GM10266 (cell line): ENCODE data around the gene TMEM131L.

ENCODE experiments used
- DNase-seq: peaks from one replicate; pipeline ENCODE4 v3.0.0; 2012; ENCODE audit errors: extremely low spot score
- TF ChIP-seq, protein P1 (sequence below): IDR thresholded peaks from 2 replicates; pipeline ENCODE4 v1.5.1; 2012; ENCODE audit warnings: mild to moderate bottlenecking, low read depth; ENCODE audit not compliant: control insufficient read depth, insufficient read depth; ENCODE audit errors: missing control alignments

The TMEM131L gene

DNA sequence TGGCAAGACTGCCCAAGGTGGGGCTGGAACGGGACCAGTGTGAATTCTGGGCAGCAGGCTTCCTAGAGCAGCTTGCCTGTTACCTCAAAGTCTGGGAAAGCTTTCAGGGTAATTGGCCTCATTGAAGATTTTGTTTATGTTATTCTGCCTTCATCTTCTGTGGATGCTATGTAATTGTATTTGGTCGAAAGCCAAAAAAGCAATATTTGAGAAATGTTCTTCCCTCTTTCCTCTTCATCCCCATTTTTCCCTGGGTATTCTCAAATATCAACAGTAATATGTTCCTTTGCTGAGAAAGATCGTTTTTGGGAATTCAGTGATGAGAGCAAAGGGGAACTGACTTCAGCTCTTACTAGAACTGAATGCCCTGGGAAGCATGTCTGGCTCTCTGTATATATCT, 12.9 kb downstream of the TMEM131L start:
- no peak for DNase-seq
- TF ChIP-seq, protein P1, sequence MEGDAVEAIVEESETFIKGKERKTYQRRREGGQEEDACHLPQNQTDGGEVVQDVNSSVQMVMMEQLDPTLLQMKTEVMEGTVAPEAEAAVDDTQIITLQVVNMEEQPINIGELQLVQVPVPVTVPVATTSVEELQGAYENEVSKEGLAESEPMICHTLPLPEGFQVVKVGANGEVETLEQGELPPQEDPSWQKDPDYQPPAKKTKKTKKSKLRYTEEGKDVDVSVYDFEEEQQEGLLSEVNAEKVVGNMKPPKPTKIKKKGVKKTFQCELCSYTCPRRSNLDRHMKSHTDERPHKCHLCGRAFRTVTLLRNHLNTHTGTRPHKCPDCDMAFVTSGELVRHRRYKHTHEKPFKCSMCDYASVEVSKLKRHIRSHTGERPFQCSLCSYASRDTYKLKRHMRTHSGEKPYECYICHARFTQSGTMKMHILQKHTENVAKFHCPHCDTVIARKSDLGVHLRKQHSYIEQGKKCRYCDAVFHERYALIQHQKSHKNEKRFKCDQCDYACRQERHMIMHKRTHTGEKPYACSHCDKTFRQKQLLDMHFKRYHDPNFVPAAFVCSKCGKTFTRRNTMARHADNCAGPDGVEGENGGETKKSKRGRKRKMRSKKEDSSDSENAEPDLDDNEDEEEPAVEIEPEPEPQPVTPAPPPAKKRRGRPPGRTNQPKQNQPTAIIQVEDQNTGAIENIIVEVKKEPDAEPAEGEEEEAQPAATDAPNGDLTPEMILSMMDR, result no peak

DNA sequence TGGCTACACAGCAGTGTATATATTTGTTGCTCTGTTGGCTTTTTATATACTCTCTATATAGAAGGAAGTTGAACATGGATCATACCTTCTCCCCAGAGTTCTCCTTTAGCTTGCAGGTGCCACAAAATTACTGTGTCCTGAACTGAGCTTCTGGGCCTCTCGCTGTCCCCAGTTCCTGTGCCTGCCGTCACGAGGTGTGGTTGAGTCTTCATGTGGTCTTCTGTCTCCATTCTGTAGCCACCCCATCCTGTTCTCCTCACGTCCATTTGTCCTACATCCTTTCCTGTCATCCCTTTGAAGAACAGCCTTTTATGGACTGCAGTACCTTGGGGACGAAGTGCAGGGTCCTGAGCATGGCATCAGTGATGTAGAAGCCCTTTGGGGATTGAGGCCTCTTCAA, 14.5 kb downstream of the TMEM131L start:
- TF ChIP-seq, protein P1, result no peak

DNA sequence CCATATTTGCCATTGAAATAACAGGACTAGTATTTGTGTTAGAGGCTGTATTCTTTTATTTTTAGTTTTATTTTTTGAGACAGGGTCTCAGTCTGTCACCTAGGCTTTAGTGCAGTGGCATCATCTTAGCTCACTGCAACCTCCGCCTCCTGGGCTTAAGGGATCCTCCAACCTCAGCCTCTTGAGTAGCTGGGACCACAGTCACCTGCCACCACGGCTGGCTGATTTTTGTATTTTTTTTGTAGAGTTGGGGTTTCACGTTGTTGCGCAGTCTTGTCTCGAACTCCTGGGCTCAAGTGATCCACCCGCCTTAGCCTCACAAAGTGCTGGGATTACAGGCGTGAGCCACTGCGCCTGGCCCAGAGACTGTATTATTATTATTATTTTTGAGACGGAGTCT, 15.3 kb downstream of the TMEM131L start:
- DNase-seq, result no peak
- TF ChIP-seq, protein P1, result no peak

More for the DNA sequence above, 14.5 kb downstream of the TMEM131L start:
- no peak for DNase-seq

DNA sequence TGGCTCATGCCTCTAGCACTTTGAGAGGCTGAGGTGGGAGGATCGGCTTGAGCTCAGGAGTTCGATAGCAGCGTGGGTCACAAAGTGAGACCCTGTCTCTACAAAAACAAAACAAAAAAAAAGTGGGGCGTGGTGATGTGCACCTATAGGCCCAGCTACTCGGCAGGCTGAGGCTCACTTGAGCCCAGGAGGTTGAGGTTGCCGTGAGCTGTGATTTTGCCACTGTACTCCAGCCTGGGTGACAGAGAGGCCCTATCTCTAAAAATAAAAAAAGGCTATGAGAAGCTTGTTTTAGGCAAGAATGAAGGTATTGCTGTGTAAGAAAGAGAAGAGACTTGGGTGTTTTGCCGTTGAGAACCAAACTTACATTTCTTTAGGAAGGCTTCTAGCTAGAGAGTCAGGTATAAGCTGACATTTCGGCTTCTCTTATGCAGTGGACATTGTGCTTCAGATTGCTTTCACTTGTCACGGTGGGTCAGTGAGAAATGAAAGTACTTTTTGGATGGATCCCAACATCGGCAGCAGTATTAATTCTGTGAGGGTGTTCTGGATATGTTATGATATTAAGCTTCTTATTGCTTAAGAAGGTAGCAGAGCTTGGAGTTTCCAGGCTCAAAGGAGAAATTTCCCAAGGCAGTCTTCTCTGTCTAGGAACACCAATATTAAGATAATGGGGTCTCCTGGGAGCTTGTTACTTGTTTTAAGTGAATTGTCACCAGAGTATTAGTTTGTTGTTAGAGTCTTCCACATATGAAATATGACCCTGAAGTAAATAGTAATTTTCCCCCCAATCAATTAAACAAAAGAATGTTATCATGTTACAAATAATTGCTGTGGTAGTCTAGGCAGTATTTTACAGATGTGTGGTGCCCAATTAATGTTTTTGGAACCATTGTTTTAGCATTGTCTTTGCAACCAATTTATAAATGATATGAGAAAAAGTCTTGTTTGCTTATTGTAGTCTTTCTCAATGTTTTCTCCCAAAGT, 17.6 kb downstream of the TMEM131L start:
- DNase-seq, result no peak

DNA sequence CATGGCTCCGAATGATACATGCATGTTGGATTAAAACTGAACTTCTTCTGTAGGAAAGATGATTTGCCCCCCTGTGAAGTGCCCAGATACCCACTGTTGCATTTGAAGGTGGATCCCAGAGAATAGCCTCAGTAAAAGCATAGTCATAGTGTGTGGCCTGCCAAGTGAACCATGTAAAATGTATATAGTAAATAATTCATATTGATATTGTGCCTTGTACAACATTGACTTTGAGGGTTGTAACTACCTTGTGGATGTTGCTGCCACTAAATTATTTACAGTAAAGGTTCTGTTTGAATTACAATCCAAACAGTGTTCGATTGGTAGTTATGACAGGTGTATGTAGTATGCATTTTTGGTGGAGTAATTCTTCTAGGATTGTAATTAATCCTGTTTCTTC, 19.2 kb downstream of the TMEM131L start:
- DNase-seq, result no peak
- TF ChIP-seq, protein P1, result no peak

More for the DNA sequence above, 17.6 kb downstream of the TMEM131L start:
- TF ChIP-seq, protein P1, result no peak

DNA sequence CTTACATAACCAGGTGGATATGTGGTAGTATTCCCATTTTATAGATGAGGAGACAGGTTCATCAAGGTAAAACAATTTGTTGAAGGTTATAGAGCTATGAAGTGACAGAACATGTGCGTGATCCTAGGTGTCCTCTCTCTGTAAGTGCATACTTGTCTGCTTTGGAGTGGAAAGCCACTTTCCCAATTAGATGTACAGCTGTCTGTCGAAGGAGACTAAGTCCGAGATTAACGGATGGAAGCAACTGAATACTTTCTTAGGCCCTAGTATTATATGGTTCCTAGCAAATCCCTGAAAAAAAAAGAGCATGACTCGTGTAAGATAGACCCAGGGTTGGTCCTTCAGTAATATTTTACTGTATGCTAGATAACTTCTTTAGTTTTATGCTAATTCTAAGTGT, 19.7 kb downstream of the TMEM131L start:
- no peak for DNase-seq
- TF ChIP-seq, protein P1, result no peak
